GM21526 (cell line): ENCODE data around the gene TMEM123.

Source experiments
- ATAC-seq: cut with Tn5 transposase; IDR thresholded peaks from one replicate; pipeline ENCODE4 v1.9.1; 2021; ENCODE audit warnings: moderate library complexity; ENCODE audit not compliant: unreplicated experiment, low FRiP score

The TMEM123 gene

GRCh38 chr11:102473543-102473942, 21.0 kb upstream of the TMEM123 start:
- ATAC-seq = no peak

- ATAC-seq = no peak
Observed at GRCh38 chr11:102472127-102472526, 19.6 kb upstream of the TMEM123 start.

GRCh38 chr11:102471474-102471873, 18.9 kb upstream of the TMEM123 start:
- no peak for ATAC-seq

- ATAC-seq = no peak
Observed at GRCh38 chr11:102470251-102470650, 17.7 kb upstream of the TMEM123 start.

DNA sequence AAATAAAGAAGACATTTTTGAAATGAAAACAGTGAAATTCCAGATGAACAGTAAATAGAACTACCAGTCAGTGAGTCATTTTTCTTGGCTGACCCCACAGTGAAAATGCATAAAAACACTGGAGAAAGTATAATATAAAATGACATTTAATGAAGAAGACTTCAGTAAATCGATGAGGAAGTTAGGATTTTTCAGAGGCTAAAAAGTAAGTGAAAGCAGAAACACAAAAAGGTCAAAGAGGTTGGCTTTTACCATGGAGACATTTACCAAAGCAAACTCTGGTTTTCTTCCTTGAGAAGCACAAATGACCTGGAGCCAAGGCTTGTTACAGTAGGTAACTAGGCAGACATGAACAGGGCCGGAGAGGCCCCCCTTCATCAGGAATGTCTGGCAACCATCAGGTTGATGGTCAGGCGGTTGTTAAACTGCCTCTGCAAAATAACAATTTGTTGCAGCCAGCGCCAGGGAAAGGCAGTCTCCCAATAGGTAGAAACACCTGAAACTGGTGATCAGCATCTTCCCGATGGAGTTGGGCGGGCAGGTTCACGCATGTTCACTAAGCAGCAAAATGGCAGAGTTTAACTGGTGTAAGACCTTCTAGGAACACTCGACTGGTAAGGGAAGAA, 16.7 kb upstream of the TMEM123 start:
- no peak for ATAC-seq

DNA sequence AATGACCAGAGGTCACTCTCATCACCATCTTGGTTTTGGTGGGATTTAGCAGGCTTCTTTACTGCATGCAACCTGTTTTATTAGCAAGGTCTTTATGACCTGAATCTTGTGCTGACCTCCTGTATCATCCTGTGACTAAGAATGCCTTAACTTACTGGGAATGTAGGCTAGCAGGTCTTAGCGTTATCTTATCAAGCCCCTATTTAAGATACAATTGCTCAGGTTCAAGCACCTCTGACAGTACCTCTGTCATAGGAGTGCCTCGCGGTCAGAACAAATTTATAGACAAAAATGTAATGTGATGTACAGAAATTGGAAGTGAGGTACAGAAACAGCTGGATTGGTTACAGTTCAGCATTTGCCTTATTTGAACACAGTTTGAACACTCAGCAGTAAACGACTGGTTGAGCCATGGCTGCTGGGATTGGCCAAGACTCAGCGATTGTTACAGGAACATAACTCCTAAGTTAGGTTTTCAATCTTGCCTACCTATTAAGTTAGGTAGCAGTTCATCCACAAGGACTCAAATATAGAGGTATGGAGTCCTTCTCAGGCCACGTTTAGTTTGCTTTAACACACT, 16.1 kb upstream of the TMEM123 start:
- ATAC-seq = no peak

- ATAC-seq = no peak
Observed at GRCh38 chr11:102467853-102468580, 15.5 kb upstream of the TMEM123 start.

DNA sequence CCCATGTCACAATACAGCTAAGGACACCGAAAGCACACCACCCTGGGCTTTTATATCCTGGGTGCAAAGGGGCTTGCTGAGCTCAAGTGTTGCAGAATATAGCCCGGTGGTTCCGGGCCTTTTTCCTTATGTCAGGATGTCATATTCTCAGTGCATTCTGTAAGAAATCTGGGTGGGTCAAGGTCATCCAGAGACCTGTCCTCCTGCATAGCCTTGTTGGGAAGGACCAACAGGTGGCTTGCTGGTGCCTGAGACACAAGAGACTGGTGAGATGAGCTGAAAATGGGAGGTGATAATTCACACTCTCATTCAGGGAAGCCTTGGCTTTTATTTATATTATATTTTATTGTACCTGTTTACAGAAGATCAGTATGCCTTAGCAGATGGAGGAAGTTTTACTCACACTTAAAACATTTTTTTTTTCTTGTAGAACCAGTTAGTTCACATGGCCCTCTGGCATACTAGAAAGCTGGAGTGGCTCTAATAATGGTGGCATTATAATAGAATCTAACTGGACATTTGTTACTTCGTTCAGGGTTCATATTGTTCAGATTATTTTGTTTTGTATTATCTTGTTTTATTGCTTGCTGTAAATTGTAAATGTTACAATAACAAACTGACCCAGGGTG, 14.6 kb upstream of the TMEM123 start:
- no peak for ATAC-seq

DNA sequence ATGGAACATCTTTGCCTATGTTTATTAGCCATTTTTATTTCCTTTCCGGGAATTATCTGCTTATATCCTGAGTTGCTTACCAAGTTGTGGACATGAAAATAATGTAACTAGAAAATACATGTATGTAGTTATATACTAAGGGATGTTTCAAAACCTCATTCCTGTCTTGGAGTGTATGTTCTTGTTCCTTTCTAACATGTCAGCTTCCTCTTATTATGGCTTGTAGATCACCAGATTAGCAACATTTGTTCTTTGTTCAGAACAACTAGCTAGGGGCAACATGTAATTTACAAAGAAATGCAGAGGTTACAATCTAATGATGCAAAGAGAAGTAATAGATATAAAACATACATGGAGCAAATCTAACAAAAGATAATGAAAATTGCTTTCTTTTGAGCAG, 13.1 kb upstream of the TMEM123 start:
- no peak for ATAC-seq

DNA sequence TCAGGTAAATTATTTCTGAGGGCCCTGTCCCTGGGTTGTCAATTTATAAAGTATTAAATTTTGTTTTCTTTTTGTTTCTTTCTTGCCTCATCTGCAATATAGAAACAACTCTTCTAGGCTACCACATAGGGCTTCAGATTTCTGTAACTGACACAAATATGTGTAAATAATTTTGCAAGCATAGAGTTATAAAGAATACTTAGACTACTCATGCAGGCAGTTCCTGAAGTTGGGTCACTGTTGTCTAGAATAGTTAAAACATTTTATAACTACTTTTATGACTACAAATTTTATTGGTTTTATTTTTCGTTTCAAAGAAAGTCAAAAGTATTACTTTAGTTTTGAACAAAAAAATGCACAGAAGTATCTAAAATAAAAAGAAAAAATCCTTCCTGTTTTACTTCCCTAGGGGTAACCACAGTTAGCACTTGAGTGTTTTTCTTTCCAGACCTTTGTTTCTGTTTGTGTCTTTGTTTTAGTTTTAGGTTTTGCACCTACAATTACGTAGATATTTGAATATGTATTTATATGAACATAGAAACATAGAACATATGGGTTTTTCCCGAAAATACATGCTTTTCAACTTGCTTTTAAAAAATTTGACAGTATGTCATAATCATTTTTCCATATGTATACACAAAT, 12.4 kb upstream of the TMEM123 start:
- no peak for ATAC-seq

DNA sequence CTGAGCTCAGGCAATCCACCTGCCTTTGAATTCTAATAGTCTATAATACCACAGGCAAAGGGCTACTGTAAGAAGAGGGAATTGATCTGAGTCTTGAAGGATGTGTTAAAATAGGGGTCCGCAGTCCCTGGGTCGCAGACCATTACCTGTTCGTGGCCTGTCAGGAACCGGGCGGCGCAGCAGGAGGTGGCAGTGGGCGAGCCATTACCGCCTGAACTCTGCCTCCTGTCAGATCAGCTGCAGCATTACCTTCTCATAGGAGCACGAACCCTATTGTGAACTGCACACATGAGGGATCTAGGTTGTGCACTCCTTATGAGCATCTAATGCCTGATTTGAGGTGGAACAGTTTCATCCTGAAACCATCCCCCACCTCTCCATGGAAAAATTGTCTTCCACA, 11.5 kb upstream of the TMEM123 start:
- no peak for ATAC-seq

- ATAC-seq = no peak
Observed at GRCh38 chr11:102462610-102463009, 10.0 kb upstream of the TMEM123 start.

GRCh38 chr11:102459393-102459792, 6.8 kb upstream of the TMEM123 start:
- no peak for ATAC-seq

- no peak for ATAC-seq
Observed at GRCh38 chr11:102458548-102458947, 6.0 kb upstream of the TMEM123 start.

DNA sequence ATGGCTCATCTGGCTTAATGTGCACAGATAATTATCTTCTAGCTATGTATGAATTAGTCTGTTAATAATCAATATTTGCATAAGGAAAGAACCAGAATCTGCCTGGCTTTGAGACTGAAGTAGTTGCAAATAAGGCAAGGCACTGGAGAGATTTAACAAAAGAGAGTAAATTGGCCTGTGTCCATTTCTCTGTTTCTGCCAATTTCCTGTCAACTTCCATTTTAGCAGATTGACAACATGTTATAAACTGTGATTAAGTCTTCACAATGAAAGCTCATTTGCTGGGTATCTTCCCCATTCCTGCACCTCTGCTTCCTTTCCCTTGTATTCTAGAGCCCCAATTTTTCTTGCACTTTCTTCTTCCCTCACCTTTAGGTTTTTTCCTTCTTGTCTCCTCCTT, 5.3 kb upstream of the TMEM123 start:
- ATAC-seq = no peak

DNA sequence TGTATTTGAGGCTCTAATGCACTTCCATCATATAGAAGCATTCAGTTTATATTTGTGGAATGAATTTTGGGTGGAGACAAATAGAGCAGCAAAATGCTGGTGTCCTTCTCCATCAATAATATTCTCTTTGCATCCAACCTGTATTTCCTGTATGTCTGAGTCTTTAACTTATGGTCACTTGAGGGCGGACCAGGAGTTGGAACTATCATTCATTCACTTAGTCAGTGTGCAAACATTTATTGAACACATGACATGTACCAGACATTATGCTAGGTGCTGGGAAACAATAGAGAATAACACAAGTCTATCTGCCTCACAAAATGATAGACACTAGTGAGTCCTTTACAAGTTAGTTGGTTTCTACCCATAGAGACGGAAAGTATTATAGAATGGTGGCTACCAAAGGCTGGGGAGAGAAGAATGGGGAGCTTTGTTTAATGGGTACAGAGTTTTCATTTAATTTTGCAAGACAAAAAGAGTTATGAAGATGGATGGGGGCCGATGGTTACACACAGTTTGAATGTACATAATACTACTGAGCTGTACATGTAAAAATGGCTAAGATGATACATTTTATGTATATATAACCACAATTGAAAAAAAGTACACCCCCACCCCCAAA, 4.6 kb upstream of the TMEM123 start:
- no peak for ATAC-seq

DNA sequence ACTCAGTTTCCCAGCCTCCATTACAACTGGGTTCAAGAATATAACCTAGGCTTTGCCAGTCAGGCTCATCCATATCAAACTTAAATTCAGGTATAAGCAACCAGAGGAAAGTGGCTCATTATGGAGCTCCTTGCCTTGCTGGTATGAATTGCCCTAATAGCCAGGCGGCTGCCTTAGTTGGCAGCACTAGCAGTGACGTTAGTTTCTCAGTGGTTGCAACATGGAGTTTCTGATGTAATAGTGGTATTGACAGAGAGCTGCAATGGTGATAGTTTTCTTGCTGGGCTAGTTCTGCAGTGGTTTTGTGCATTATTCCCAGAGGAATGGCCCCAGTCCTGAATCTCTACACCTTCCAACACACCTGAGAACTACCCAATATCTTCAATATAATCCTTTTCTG, 3.8 kb upstream of the TMEM123 start:
- no peak for ATAC-seq

- ATAC-seq = no peak
Observed at GRCh38 chr11:102453921-102454320, 1.4 kb upstream of the TMEM123 start.

- no peak for ATAC-seq
Observed at GRCh38 chr11:102453302-102453695, 734 bp upstream of the TMEM123 start.

- peak; percentile 67 for ATAC-seq
Observed at GRCh38 chr11:102451681-102452460, 694 bp downstream of the TMEM123 start.
